Dermis microvascular lymphatic vessel endothelial cell (primary cell): ENCODE results near the gene OR1D5. TPM values are rescaled to one million over a fixed set of nuclear protein-coding genes. Genes with fewer than 3 reads are reported as not detected.
"Not testable (repeated sequence)": the region's sequence is repeated elsewhere in the genome, so short reads cannot be mapped to it uniquely, and the experiment has no call there.

ENCODE experiments used
- DNase-seq, 2 donors: peaks; one replicate each; pipeline versions ENCODE4 v3.0.0 to v3.0.0-alpha.2; 2010; ENCODE audit warnings: low read depth in 2 of 2
- total RNA-seq: library from RNA; depleted of rRNA; stranded (reverse); fragments of >200 nt; gene quantifications from 2 replicates; pipeline ENCODE4 v1.2.1, GENCODE V29; 2014

The OR1D5 gene
- total RNA-seq, 1 donor from 2014 or later, result not detected

DNA sequence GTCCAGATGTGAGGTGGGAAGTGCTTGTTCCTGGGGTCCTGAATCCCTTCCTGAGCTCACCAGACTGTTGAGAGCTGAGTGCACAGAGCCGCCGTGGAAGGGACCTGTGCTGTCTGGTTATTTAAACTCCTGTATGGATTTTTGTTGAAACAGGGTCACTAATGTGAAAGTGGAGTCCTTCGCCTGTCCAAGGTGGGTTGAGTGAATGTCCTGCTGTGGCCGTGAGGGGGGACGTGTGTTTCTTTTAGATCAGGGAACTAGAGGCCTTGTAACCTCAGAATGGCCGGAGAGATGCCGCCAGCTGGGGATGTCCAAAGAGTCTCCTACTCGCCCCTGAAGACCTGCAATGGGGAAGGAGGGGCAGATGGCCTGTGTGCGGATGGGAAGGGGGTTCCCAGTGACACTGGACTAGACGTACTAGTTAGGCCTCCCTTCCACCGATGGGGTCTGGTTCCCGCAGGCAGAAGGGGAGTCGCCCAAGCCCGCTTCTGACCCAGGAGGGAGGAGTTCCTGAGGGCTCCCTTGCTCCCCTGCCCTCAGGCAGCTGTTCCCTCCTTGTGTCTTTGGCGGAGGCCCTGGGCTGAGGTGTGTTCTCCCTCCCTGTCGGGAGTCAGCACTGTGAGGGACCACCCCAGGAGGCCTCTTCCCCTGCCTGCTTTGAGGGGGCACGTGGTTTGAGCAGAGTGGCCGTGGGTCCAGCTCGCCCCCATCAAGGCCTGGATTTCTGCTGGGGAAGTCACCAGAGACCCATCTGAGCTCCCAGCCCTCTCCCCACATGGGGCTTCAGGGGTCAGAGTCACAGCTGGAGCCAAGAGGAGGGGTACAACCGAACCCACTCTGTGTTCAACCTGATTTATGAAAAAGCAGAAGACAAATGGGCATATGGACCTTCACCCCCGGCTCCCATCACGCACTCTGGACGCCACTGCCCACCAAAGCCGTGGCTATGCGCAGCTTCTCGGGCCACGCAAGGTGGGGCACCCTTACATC, 30.9 kb downstream of the OR1D5 start:
- DNase-seq, result no peak

DNA sequence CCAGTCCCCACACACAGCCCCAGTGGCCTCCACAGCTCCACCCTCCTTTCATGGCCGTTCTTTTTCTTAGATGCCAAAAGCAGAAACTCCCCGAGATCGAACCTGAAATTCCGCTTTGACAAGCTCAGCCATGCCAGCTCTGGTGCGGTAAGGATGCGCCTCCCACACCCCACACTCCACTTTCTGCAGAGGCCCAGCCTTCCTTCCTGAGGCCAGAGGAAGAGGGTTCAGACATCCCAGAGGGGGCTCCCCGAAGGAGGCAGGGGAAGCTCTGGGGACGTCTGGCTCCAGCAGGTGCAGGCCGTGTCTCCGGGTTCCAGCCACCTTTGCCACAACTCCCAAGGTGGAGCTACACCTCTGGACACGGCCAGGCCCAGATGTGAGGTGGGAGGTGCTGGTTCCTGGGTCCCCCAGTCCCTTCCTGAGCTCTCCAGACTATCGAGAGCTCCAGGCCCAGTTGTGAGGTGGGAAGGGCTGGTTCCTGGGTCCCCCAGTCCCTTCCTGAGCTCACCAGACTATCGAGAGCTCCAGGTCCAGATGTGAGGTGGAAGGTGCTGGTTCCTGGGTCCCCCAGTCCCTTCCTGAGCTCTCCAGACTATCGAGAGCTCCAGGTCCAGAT, 32.4 kb downstream of the OR1D5 start:
- DNase-seq, result not testable (repeated sequence)

DNA sequence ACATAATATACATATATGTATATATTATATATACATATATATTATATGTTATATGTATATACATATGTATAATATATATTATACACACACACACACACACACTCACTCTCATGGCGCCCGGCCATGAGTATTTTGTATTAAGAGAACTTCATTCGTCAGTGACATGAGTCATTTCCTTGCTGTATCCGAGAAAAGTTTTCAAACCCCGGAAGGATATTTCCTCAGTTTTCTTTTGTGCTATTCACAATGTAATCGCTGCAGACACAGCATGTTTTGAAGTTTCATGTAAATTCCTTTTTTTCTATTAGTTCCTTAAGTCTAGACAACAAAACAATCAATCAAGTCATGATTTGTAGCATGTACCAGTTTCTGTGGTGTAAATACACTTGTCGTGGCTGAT, 33.3 kb downstream of the OR1D5 start:
- DNase-seq, result peak; percentile 62 to 97

DNA sequence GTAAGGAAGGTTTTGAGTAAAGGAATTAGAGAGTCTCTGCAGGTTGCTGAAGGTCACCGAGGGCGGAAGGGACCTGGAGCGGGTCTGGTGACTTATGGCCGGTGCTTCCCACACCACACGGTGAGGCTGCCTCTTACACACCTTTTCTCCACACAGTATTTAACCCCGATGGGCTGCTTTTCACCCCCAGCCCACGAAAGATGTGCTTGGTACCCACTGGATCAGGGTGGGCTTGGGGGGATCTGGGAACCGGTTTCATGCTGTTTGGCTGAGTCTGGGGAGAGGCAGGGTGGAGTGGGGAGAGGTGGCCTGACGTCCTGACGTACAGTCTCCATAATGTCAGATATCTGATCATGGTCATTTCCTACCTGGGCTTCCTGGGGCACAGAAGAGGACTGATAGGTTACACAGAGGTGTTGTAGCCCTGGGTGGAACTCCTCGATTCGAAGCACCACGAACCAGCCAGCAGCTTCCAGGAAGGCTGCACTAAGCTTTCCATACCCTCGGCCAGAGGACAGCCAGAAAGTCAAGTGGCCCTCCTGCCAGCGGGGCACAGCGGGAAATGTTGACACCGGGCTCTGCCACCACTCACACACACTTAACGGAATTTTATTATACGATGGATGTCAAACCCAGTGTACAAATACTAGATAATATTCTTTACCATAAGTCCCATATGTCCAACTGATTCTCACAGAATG, 34.0 kb downstream of the OR1D5 start:
- DNase-seq, result no peak

DNA sequence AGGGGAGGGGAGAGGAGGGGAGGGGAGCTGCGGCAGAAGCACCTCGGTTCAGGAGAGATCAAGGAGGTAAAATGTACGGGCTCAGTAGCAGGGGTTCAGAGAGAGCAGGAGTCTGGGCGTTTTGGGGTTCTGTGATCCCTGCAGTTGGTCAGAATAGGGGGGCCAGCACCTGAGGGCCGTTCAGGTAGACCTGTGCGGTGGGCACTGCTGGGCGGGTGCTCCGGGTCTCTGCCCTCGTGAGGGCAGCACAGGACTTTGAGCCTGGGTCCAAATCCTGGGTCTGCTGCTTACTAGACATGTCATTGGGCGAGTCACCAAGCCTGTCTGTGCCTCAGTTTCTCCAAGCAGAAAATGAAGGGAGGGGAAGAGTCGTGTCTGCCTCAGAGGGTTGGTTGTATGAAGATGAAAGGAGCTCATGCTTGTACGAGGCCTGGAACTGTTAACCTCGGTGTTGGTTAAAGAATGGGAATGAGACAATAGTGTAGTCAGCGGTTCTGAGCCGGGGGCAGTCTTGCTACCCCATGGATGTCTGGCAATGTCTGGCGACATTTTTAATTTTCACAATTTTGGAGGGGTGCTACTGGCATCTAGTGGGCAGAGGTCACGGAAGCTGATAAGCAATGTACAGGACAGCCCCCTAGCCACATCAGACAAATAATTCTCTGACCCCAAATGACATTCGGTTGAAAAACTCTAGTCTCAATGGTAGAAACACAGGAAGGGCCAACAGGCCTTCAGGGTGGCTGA, 35.4 kb downstream of the OR1D5 start:
- DNase-seq, result no peak

DNA sequence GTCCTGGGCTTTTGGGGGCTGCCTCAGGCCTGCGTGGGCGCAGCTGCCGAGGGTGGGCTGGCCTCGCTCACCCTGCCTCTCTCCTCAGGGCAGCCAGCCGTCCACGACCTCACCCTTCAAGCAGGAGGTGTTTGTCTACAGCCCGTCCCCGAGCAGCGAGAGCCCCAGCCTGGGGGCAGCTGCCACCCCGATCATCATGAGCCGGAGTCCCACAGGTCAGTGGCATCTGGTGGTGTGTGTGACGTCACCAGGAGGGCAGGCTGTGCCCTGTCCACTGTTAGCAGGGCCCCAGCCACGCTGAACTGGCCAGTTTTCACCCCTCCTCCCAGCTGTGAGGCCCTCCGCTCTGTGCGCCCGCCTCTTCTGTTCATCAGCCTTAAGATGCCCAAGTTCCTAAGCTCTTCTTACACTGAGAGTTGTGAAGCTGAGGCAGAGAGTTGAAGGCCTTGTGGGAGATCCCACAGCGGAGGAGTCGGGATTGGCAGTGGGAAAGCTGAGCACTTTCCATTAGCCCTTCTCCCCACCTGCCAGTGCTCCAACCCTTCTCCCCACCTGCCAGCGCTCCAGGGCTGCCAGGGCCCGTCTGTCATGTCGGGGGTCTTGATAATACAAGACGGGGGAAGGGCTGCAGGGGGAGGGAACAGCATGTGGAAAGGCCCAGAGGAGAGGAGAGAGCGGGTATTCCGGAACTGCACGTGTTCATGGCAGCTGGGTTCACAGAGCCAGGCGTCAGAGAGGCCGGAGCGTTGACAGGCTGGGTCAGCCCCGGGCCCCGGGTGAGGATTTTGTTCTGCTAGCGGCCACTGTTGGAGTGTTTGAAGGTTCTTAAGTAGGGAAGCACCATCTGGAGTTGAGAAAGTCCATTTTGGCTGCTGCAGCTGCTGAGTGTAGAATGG, 36.3 kb downstream of the OR1D5 start:
- DNase-seq, result no peak

DNA sequence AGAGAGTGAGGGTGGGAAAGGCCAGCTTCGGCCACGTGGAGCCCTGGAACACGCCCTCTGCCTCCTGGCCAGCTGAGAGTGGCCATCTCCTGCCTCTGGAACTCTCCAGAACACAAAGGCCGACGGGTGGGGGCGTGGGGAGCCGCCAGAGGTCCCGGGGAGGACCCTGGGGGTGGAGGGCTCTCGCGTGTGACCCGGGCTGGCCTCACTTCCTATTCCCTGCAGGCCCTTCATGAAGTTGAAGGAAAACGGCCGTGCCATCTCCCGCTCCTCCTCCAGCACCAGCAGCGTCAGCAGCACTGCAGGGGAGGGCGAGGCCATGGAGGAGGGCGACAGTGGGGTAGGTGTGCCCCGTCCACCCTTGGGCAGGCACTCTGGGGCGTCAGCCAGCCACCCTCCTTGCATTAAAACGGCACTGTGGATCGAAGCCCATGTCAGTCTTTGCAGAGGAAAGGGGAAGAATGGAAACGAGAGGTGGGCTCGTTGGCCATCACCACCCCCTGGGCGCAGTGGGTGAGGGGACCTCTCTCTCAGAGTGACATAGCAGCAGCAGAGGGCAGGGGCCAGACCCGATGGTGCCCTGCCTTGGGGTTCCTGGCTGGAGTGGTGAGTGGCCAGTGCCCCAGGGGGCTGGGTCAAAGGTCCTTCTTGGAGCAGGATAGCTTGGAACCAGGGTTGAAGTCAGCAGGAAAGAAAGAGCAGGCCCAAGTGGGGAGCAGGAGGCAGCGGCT, 37.1 kb downstream of the OR1D5 start:
- DNase-seq, result no peak

DNA sequence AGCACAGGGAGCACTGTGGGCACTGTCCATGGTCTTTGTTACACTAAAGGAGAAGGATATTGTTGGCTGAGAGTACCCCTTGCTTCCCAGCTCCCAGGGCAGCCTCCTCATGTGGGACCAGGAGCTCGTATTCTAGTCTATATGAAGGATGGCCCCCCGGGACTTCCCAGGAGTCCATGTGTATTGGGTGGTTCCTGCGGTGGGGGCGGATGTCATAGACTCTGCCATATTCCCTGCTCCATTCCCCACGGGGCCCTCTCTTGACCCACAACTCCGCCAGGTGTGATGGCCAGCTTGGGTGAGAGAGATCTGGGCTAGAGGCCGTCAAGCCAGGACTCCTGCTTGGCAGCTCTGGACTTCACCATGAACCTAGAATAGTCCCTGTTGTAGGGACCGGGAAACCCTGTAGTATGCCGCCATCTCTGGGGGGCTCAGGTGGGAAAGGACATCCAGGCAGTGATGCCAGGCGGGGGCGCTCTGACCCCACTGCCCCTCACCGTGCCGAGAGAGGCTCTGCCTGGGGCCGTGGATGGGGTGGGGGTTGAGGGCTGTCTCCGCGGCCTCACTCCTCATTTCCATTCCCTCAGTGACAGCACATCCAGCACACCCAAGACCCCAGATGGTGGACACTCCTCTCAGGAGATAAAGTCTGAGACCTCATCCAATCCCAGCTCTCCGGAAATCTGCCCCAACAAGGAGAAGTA, 37.8 kb downstream of the OR1D5 start:
- DNase-seq, result no peak

DNA sequence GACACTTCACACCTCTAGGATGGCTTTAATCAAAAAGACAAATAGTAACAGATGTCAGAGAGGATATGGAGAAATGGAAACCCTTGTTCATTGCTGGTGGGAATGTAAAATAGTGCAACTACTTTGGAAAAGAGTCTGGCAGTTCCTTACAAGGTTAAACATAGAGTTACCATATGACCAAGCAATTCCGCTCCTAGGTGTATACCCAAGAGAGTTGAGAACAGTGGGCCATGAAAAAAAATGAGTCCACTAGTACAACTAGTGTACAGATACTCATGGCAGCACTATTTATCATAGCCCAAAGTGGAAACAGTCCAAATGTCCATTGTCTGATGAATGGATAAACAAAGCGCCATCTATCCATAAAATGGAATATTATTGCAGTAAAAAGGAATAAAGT, 39.1 kb downstream of the OR1D5 start:
- DNase-seq, result no peak

DNA sequence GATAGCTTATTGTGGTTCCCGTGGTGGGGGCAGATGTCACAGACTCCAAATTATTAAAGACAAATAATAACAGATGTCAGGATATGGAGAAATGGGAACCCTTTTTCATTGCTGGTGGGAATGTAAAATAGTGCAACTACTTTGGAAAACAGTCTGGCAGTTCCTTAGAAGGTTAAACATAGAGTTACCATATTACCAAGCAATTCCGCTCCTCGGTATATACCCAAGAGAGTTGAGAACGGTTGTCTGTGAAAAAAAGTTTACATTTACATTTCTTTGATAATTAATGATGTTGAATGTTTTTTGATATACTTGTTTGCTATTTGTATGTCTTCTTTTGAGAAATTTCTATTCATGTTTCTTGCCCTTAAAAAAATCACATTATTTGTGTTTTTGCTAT, 41.2 kb downstream of the OR1D5 start:
- DNase-seq, result no peak

DNA sequence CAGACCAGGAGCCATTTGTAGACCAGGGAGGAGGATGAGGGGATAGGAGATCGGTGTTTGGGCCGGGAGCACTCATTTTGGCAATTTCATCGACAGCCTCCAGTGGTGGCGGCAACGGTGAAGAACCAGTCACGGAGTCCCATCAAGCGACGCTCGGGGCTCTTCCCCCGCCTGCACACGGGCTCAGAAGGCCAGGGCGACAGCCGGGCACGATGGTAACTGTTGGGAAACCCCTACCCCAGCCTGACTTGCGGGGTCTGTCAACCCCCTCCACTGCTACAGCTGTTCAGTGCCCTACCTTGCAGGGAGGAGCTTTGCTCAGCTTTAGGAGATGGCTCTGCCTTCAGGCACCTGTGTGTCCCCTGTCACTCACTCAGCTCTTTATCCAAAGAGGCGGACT, 43.0 kb downstream of the OR1D5 start:
- DNase-seq, result no peak

DNA sequence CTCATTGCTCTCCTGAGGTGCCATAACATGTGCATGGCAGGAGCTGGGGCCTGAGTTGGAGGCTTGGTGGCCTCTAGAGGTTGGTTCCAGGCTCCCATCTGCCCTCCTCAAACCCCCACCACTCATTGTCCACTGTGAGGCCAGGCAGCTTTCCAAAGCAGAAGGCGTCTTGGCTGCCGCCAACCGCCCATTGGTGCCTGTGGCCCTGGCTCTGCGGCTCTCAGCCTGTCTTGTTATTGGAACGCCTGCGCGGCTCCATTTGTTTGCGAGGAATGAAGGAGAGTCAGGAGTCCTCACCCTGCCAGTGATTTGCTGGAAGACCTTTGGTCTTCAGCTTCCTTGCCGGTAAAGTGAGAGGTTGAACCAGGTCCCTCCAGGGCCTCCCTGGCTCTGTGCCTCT, 43.6 kb downstream of the OR1D5 start:
- no peak for DNase-seq

DNA sequence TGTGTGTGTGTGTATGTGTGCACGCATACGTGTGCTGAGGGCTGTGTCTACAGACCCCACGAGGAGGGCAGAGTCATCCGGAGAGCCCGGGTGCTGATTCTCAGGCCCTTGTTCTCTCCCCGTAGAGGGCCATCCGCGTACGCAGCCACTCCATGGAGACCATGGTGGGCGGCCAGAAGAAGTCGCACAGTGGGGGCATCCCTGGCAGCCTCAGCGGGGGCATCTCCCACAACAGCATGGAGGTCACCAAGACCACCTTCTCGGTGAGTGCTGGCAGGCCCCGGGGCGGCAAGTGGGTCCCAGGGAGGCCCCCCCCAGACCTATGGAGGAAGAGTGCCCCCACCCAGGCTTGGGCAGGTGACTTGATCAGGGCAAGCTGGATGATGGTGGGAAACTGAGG, 45.5 kb downstream of the OR1D5 start:
- DNase-seq, result no peak

DNA sequence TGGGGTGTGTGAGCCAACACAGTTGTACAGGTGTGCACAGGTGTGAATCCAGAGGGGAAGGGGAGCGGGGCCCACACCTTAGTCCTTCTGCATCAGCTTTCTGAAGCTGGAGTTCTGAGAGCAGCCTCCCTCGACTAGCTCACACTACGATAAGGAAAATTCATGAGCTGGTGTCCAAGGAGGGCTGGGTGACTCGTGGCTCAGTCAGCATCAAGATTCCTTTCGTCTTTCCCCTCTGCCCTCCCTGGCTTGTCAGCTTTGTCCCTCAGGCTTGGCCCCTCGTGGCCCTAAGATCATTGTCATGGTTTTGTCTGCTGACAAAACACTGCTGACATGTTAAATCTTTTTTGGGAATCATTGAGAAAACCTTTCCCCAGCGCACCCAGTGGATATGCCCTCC, 47.5 kb downstream of the OR1D5 start:
- DNase-seq, result no peak

DNA sequence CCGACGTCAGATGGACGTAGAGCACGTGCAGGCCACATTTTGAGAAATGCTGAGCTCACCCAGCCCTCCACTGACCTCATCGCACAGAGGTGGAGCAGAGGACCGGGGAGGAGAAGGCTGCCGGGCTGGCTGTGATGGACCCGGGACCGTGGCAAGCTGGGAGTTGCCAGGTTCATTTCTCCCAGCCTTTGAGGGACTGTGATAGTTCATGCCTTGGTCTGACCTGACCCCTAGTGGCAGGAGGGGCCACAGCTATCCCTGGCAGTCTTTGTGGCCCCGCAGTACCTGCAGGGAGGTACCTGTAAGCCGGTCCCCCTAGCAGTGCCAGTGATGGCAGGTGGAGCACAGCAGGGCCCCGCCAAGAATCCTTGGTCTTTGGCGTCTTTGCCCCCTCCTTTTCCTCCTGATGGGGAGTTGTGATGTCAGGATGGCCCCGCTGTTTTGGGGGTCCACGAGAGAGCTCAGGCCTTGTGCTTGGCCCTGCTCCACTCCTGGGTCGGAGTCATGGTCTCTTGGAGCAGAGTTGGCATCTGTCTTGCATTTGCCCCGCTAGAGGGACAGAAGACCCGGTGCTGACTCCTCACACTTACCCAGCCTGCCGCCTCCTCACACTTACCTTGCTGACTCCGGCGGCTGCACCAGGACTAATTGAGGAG, 50.4 kb downstream of the OR1D5 start:
- peak; percentile 55 to 72 for DNase-seq
